Endothelial cell of umbilical vein (primary cell): ENCODE measurements around the gene ERFL.

Source experiments
- EZH2 ChIP-seq: IDR thresholded peaks from 2 replicates; pipeline ENCODE4 v1.6.1; 2012; ENCODE audit warnings: borderline replicate concordance, low read depth, mild to moderate bottlenecking, moderate library complexity, low read length, inconsistent platforms; ENCODE audit not compliant: severe bottlenecking
- MYC ChIP-seq: IDR thresholded peaks from one replicate; pipeline ENCODE4 v1.6.1; 2011; ENCODE audit warnings: mild to moderate bottlenecking, low read depth, low read length
- POLR2A ChIP-seq: IDR thresholded peaks from 2 replicates; pipeline ENCODE4 v1.6.1; 2012; ENCODE audit warnings: low read depth, mild to moderate bottlenecking, control low read depth, low read length
- POLR2AphosphoS5 ChIP-seq: IDR thresholded peaks from 2 replicates; pipeline ENCODE4 v1.6.1; 2012; ENCODE audit warnings: low read depth, mild to moderate bottlenecking, control low read depth, low read length, moderate library complexity; ENCODE audit not compliant: insufficient read depth
- TF ChIP-seq, protein P1 (sequence below), 2 donors: IDR thresholded peaks; 1 replicate in 1 of 2; 2 replicates in 1 of 2; pipeline ENCODE4 v1.5.1; 2011; ENCODE audit warnings: low read length in 2 of 2, mild to moderate bottlenecking in 2 of 2, moderate library complexity in 2 of 2, control low read depth in 1 of 2, inconsistent platforms in 1 of 2, low read depth in 1 of 2; ENCODE audit not compliant: insufficient read depth in 1 of 2; ENCODE audit errors: extremely low read depth in 1 of 2

DNA sequence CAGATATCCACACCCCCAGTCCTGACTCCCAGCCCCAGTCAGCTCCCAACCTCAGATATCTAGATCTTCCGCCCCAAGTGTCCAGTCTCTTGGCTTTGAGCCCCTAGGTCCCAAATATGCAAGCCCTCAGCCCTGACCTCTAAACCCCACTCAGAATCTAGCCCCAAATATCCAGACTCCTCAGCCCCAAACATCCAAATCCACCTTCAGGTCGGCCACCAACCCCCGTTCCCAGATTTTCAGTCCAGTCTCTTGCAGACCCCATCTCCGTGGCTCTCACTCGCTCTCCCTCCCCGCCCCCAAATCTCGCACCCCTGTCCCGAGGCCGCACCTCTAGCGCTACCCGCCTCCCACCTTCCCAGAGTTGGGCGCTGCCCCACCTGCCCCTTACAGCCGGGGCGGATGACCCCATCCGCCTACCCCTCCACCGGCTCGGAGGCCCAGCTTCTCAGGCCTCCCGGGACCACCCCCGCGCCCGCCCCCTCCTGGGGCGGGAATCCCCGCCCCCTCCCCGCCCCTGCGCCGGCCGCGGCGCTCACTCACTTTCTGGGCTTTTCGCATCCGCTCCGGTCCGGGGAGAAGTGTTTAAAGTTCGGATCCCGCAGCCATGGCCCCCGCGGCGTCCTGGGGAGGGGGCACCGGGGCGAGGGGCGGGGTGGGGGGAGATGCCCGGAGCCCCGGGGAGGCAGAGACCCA, 604 bp downstream of the ERFL start:
- TF ChIP-seq, protein P1, sequence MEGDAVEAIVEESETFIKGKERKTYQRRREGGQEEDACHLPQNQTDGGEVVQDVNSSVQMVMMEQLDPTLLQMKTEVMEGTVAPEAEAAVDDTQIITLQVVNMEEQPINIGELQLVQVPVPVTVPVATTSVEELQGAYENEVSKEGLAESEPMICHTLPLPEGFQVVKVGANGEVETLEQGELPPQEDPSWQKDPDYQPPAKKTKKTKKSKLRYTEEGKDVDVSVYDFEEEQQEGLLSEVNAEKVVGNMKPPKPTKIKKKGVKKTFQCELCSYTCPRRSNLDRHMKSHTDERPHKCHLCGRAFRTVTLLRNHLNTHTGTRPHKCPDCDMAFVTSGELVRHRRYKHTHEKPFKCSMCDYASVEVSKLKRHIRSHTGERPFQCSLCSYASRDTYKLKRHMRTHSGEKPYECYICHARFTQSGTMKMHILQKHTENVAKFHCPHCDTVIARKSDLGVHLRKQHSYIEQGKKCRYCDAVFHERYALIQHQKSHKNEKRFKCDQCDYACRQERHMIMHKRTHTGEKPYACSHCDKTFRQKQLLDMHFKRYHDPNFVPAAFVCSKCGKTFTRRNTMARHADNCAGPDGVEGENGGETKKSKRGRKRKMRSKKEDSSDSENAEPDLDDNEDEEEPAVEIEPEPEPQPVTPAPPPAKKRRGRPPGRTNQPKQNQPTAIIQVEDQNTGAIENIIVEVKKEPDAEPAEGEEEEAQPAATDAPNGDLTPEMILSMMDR (IDR thresholded peaks at IDR 0.05; ENCODE audit: extremely low read depth in 1 of 2, insufficient read depth in 1 of 2, low read depth in 1 of 2, low read length in 2 of 2) = no peak
- TF ChIP-seq POLR2AphosphoS5 (no peak), EZH2 (no peak), POLR2A (no peak), MYC (no peak)
